IMR-90 (cell line): ENCODE results near the gene USB1. TPM values are rescaled to one million over a fixed set of nuclear protein-coding genes. Genes with fewer than 3 reads are reported as not detected.

Experiments
- ATAC-seq: fragments of 200-7000 bp; cut with Tn5 transposase; 2 replicates; pipeline ENCODE4 v1.9.1; 2020; ENCODE audit warnings: low read depth, mild to moderate bottlenecking, moderate library complexity
- BruUV-seq: library from RNA; stranded (reverse); fragments of 400-500 nt; replicated peaks from 2 replicates; lab custom pipeline; 2021; lab: Mats Ljungman, UMichigan
- CTCF ChIA-PET: fragments of 300-600 bp; formaldehyde crosslinking; extraction: SDS; loops from one replicate; lab custom pipeline; 2021; ENCODE audit warnings: antibody characterized with exemption; lab: Yijun Ruan, JAX
- POLR2A ChIA-PET: fragments of 300-600 bp; sonication (Branson Sonifier 250); formaldehyde crosslinking; loops from one replicate; lab custom pipeline; 2022; ENCODE audit warnings: antibody characterized with exemption; ENCODE audit not compliant: unreplicated experiment; lab: Charles Lee
- DNase-seq: peaks from one replicate; pipeline ENCODE4 v3.0.0; 2013
- H2AFZ ChIP-seq: replicated peaks from 2 replicates; pipeline ENCODE3; 2013; ENCODE audit warnings: low read length, mild to moderate bottlenecking; ENCODE audit not compliant: poor library complexity
- H2AK5ac ChIP-seq: 2 replicates; pipeline ENCODE4 v1.6.1; 2013; ENCODE audit warnings: low read depth, low read length, inconsistent platforms
- H2AK9ac ChIP-seq: replicated peaks from 2 replicates; pipeline ENCODE3; 2013; ENCODE audit warnings: mild to moderate bottlenecking, low read depth, low read length, moderate library complexity; ENCODE audit not compliant: poor library complexity
- H2BK120ac ChIP-seq: 2 replicates; pipeline ENCODE4 v1.6.1; 2013; ENCODE audit warnings: low read depth, low read length, inconsistent platforms
- H2BK15ac ChIP-seq: 3 replicates; pipeline ENCODE4 v1.6.1; 2013; ENCODE audit warnings: low read depth, low read length, inconsistent platforms
- H2BK20ac ChIP-seq: 2 replicates; pipeline ENCODE4 v1.6.1; 2013; ENCODE audit warnings: low read depth, mild to moderate bottlenecking, inconsistent platforms, low read length, moderate library complexity
- H2BK5ac ChIP-seq: 2 replicates; pipeline ENCODE4 v1.6.1; 2013; ENCODE audit warnings: mild to moderate bottlenecking, low read depth, low read length, inconsistent platforms; ENCODE audit not compliant: poor library complexity, severe bottlenecking
- H3K14ac ChIP-seq: replicated peaks from 2 replicates; pipeline ENCODE4 v1.6.1; 2013; ENCODE audit warnings: low read depth, low read length, inconsistent platforms
- H3K18ac ChIP-seq: 2 replicates; pipeline ENCODE4 v1.6.1; 2013; ENCODE audit warnings: low read depth, low read length, control low read depth
- H3K23ac ChIP-seq: 2 replicates; pipeline ENCODE4 v1.6.1; 2013; ENCODE audit warnings: low read depth, low read length, inconsistent platforms
- H3K27ac ChIP-seq: 2 replicates; pipeline ENCODE4 v1.5.1; 2013; ENCODE audit warnings: mild to moderate bottlenecking, control low read depth, low read length; ENCODE audit not compliant: insufficient read depth
- H3K27me3 ChIP-seq: 2 replicates; pipeline ENCODE4 v1.6.1; 2013; ENCODE audit warnings: low read length; ENCODE audit not compliant: control insufficient read depth, insufficient read depth
- H3K36me3 ChIP-seq: 2 replicates; pipeline ENCODE4 v1.6.1; 2013; ENCODE audit warnings: low read length, mixed read lengths; ENCODE audit not compliant: control insufficient read depth, insufficient read depth
- H3K4ac ChIP-seq: 2 replicates; pipeline ENCODE4 v1.6.1; 2013; ENCODE audit warnings: low read depth, low read length, inconsistent platforms
- H3K4me1 ChIP-seq: 2 replicates; pipeline ENCODE4 v1.6.1; 2013; ENCODE audit warnings: low read length, mixed read lengths; ENCODE audit not compliant: control insufficient read depth, insufficient read depth
- H3K4me2 ChIP-seq: 2 replicates; pipeline ENCODE4 v1.6.1; 2013; ENCODE audit warnings: low read depth, mild to moderate bottlenecking, control low read depth, low read length, moderate library complexity
- H3K4me3 ChIP-seq: 2 replicates; pipeline ENCODE4 v1.5.1; 2013; ENCODE audit warnings: low read depth, mild to moderate bottlenecking, control low read depth, low read length, moderate library complexity; ENCODE audit not compliant: insufficient read depth
- H3K56ac ChIP-seq: 2 replicates; pipeline ENCODE4 v1.6.1; 2013; ENCODE audit warnings: low read length, inconsistent platforms; ENCODE audit not compliant: insufficient read depth; ENCODE audit errors: extremely low read depth
- H3K79me1 ChIP-seq, 2 experiments: 2 replicates each; pipeline ENCODE4 v1.6.1; 2013; ENCODE audit warnings: low read length in 2 of 2, inconsistent platforms in 1 of 2, low read depth in 1 of 2
- H3K9ac ChIP-seq: 2 replicates; pipeline ENCODE4 v1.6.1; 2013; ENCODE audit warnings: low read depth, low read length, control low read depth
- H3K9me1 ChIP-seq: 2 replicates; pipeline ENCODE4 v1.6.1; 2013; ENCODE audit warnings: low read length, inconsistent platforms; ENCODE audit not compliant: insufficient read depth
- H3K9me3 ChIP-seq: 2 replicates; pipeline ENCODE4 v1.6.1; 2013; ENCODE audit warnings: low read length; ENCODE audit not compliant: control insufficient read depth, insufficient read depth
- H4K20me1 ChIP-seq: 2 replicates; pipeline ENCODE4 v1.6.1; 2013; ENCODE audit warnings: low read length, inconsistent platforms; ENCODE audit not compliant: insufficient read depth
- H4K5ac ChIP-seq: 2 replicates; pipeline ENCODE4 v1.6.1; 2013; ENCODE audit warnings: mild to moderate bottlenecking, low read depth, low read length, control low read depth
- H4K8ac ChIP-seq, 2 experiments: 2 replicates each; pipeline ENCODE4 v1.6.1; 2013; ENCODE audit warnings: low read depth in 2 of 2, low read length in 2 of 2, control low read depth in 1 of 2, inconsistent platforms in 1 of 2
- H4K91ac ChIP-seq: 2 replicates; pipeline ENCODE4 v1.6.1; 2013; ENCODE audit warnings: low read depth, low read length, inconsistent platforms; ENCODE audit not compliant: insufficient read depth
- BHLHE40 ChIP-seq: fragments of 150-350 bp; IDR thresholded peaks from 2 replicates; pipeline ENCODE4 v1.6.1; 2016; ENCODE audit warnings: mild to moderate bottlenecking, low read depth, low read length
- CEBPB ChIP-seq: IDR thresholded peaks from 2 replicates; pipeline ENCODE4 v1.6.1; 2012; ENCODE audit warnings: low read depth, low read length, improper control_type of control experiment
- CHD1 ChIP-seq: IDR thresholded peaks from 2 replicates; pipeline ENCODE4 v1.6.1; 2012; ENCODE audit warnings: low read depth, low read length, improper control_type of control experiment
- CTCF ChIP-seq: conservative IDR thresholded peaks from 2 replicates; pipeline ENCODE4 v1.5.1; 2012; ENCODE audit warnings: mild to moderate bottlenecking, low read depth, low read length, improper control_type of control experiment
- FOS ChIP-seq: fragments of 150-350 bp; IDR thresholded peaks from 2 replicates; pipeline ENCODE4 v1.6.1; 2016; ENCODE audit warnings: low read depth, low read length
- MAFK ChIP-seq: IDR thresholded peaks from 2 replicates; pipeline ENCODE4 v1.6.1; 2012; ENCODE audit warnings: low read depth, low read length, improper control_type of control experiment
- MAZ ChIP-seq: IDR thresholded peaks from 2 replicates; pipeline ENCODE4 v1.6.1; 2012; ENCODE audit warnings: low read depth, mild to moderate bottlenecking, low read length, improper control_type of control experiment, moderate library complexity, borderline replicate concordance
- MXI1 ChIP-seq: IDR thresholded peaks from 2 replicates; pipeline ENCODE4 v1.6.1; 2012; ENCODE audit warnings: low read depth, mild to moderate bottlenecking, low read length, moderate library complexity, borderline replicate concordance
- NFE2L2 ChIP-seq: fragments of 150-350 bp; IDR thresholded peaks from 2 replicates; pipeline ENCODE4 v1.6.1; 2016; ENCODE audit warnings: low read depth, mild to moderate bottlenecking, low read length
- POLR2A ChIP-seq: IDR thresholded peaks from 2 replicates; pipeline ENCODE4 v1.6.1; 2012; ENCODE audit warnings: mild to moderate bottlenecking, low read depth, low read length
- RAD21 ChIP-seq: IDR thresholded peaks from 2 replicates; pipeline ENCODE4 v1.6.1; 2012; ENCODE audit warnings: low read length, improper control_type of control experiment
- RCOR1 ChIP-seq: IDR thresholded peaks from 2 replicates; pipeline ENCODE4 v1.6.1; 2012; ENCODE audit warnings: mild to moderate bottlenecking, low read length, improper control_type of control experiment; ENCODE audit not compliant: insufficient replicate concordance
- RFX5 ChIP-seq: IDR thresholded peaks from 2 replicates; pipeline ENCODE4 v1.8.0; 2012; ENCODE audit warnings: low read depth, mild to moderate bottlenecking, low read length, moderate library complexity
- SMC3 ChIP-seq: fragments of 150-350 bp; IDR thresholded peaks from 2 replicates; pipeline ENCODE4 v1.6.1; 2016; ENCODE audit warnings: low read depth, mild to moderate bottlenecking, antibody characterized with exemption, low read length, moderate library complexity
- WGBS, 2 experiments: methylation state at CpG; one replicate each; pipeline versions ENCODE4 v1.1.5 to v1.1.7; 2013; ENCODE audit warnings: missing lambda C conversion rate in 2 of 2; ENCODE audit not compliant: insufficient read length in 1 of 2; ENCODE audit errors: extremely low coverage in 2 of 2; 5-methylcytosine and 5-hydroxymethylcytosine counted together
- dilution Hi-C: fragments of 300-500 bp; cut with HindIII; formaldehyde crosslinking; loops from one replicate; pipeline ENCODE4 v1.14.3; 2018; ENCODE audit warnings: low sequenced_read_pairs; ENCODE audit not compliant: unreplicated experiment
- in situ Hi-C: fragments of 300-500 bp; cut with MboI; formaldehyde crosslinking; loops from 3 replicates; pipeline ENCODE4 v1.14.3; 2019; ENCODE audit warnings: low sequenced_read_pairs, inconsistent platforms, mixed read lengths
- intact Hi-C: fragments of 100-400 bp; cut with micrococcal nuclease; formaldehyde crosslinking; loops from 2 replicates; pipeline ENCODE4 v1.10.0; 2022
- polyA plus RNA-seq, 3 experiments: library from polyadenylated mRNA; depleted of rRNA; stranded (reverse); fragments of >200 nt; gene quantifications; 2 replicates each; pipeline ENCODE4 v1.2.3, GENCODE V29; 2012; ENCODE audit warnings: low replicate concordance in 1 of 3
- total RNA-seq: library from RNA; depleted of rRNA; stranded (reverse); fragments of >200 nt; gene quantifications from 2 replicates; pipeline ENCODE4 v1.2.3, GENCODE V29; 2012
- TF ChIP-seq, protein P1 (sequence below): fragments of 150-350 bp; IDR thresholded peaks from 2 replicates; pipeline ENCODE4 v1.6.1; 2016; ENCODE audit warnings: low read depth, mild to moderate bottlenecking, low read length, moderate library complexity, borderline replicate concordance
- TF ChIP-seq, protein P2 (sequence below): fragments of 150-350 bp; IDR thresholded peaks from 2 replicates; pipeline ENCODE4 v1.6.1; 2017; ENCODE audit warnings: mild to moderate bottlenecking, antibody characterized with exemption, low read length, low read depth

USB1 gene
- total and polyA plus RNA-seq, 2 of the 4 experiments (the other 2 are of a cell fraction) = 45.9 to 94.9 TPM

GRCh38 chr16:57976331-57976796 lies 24.8 kb upstream of the USB1 start:
- ATAC-seq (no peak), DNase-seq (no peak)
- no peak overlapping the region for H2BK20ac ChIP-seq
- in situ Hi-C loops = no loop called here
- H3K9me3 ChIP-seq = peaks cover 2% of the 10 kb centered on the region; the same call in 1 of the 2 replicates
- no peak overlapping the region for H2AFZ ChIP-seq
- no peak overlapping the region for H2BK120ac ChIP-seq
- no peak overlapping the region for H3K9ac ChIP-seq
- dilution Hi-C loops = no loop called here
- H3K4me1 ChIP-seq = no peaks in the 10 kb centered on the region
- no peak overlapping the region for H3K56ac ChIP-seq
- H3K79me1 ChIP-seq = no peaks in the 10 kb centered on the region
- H3K4me3 ChIP-seq = no peak overlapping the region
- H2BK15ac ChIP-seq = no peak overlapping the region
- H3K23ac ChIP-seq = no peak overlapping the region
- H4K91ac ChIP-seq = no peak overlapping the region
- H2AK5ac ChIP-seq = no peak overlapping the region
- H3K4ac ChIP-seq = no peak overlapping the region
- H4K20me1 ChIP-seq = no peaks in the 10 kb centered on the region
- no CpG with 5 or more reads among the region's 2 CpGs for WGBS, 2 experiments
- POLR2A ChIA-PET = no interaction called here
- no peak overlapping the region for H3K27ac ChIP-seq
- CTCF ChIA-PET = no interaction called here
- no peaks in the 10 kb centered on the region for H3K36me3 ChIP-seq
- no peaks in the 10 kb centered on the region for H3K9me1 ChIP-seq
- H3K18ac ChIP-seq = no peak overlapping the region
- TF ChIP-seq CTCF = no peak
- TF ChIP-seq MAZ = no peak
- TF ChIP-seq, protein P1, sequence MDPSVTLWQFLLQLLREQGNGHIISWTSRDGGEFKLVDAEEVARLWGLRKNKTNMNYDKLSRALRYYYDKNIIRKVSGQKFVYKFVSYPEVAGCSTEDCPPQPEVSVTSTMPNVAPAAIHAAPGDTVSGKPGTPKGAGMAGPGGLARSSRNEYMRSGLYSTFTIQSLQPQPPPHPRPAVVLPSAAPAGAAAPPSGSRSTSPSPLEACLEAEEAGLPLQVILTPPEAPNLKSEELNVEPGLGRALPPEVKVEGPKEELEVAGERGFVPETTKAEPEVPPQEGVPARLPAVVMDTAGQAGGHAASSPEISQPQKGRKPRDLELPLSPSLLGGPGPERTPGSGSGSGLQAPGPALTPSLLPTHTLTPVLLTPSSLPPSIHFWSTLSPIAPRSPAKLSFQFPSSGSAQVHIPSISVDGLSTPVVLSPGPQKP = no peak
- no peak for TF ChIP-seq RCOR1
- TF ChIP-seq NFE2L2 = no peak
- TF ChIP-seq FOS = no peak
- TF ChIP-seq RFX5 = no peak
- no peak for TF ChIP-seq CHD1
- no peak for TF ChIP-seq SMC3
- TF ChIP-seq MXI1 = no peak
- TF ChIP-seq BHLHE40 = no peak
- no peak for TF ChIP-seq CEBPB
- no peak for TF ChIP-seq MAFK
- TF ChIP-seq, protein P2, sequence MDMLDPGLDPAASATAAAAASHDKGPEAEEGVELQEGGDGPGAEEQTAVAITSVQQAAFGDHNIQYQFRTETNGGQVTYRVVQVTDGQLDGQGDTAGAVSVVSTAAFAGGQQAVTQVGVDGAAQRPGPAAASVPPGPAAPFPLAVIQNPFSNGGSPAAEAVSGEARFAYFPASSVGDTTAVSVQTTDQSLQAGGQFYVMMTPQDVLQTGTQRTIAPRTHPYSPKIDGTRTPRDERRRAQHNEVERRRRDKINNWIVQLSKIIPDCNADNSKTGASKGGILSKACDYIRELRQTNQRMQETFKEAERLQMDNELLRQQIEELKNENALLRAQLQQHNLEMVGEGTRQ = no peak
- no peak for TF ChIP-seq POLR2A
- no peak for TF ChIP-seq RAD21
- H2BK5ac ChIP-seq = no peak overlapping the region
- H3K4me2 ChIP-seq = no peak overlapping the region
- no peak overlapping the region for H4K5ac ChIP-seq
- no peak overlapping the region for H2AK9ac ChIP-seq
- intact Hi-C loops = no loop called here
- peaks cover 45% of the 10 kb centered on the region for H3K27me3 ChIP-seq
- H3K14ac ChIP-seq = no peak overlapping the region
- H4K8ac ChIP-seq = no peak overlapping the region
- BruUV-seq = no TSS peak
